HG02840 (cell line): ENCODE results near the gene GATA2.

ENCODE experiments used
- ATAC-seq: cut with Tn5 transposase; IDR thresholded peaks from one replicate; pipeline ENCODE4 v1.9.1; 2021; ENCODE audit warnings: mild to moderate bottlenecking, moderate library complexity, moderate number of reproducible peaks; ENCODE audit not compliant: unreplicated experiment, low FRiP score

GATA2 gene

GRCh38 chr3:128478576-128479506 is 14.2 kb downstream of the GATA2 start:
- no peak for ATAC-seq

DNA sequence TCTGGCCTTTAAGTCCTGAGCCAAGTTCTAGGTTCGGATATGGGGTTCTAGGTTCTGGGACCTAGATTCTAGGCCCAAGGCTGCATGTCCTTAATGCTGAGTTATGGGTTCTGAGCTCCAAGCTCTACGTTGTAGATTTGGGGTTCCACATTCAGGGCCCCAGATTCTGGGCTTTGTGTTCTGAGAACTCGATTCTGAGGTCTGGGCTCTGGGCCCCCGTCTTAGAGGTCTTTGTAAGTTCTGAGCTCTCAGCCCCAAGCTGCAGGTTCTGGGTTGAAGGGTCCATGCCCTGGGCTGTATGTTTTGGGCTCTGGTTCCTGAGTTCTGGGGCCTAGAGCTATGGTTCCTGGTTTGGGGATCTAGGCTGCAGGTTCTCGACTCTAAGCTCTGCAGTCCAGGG is 16.3 kb downstream of the GATA2 start:
- no peak for ATAC-seq

- no peak for ATAC-seq
Measured at GRCh38 chr3:128475355-128475754, 17.6 kb downstream of the GATA2 start.

DNA sequence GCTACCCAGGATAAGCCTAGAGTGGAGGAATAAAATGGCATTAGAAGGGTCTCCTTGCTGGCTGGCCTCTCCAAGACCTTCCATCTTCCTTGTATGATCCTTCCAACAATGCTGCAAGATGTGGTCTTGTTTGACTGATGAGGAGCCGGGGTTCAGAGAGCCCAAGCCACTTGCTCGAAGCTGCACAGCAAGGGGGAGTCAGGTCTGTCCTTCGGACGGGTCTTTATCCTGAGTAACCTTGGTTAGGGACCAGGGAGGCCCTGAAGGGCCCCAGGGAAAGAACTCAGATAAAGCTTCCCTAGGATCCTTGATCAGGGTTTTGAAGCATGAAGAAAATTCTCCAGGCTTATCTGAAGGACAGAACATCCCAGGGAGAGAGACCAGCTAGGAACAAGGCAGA is 19.3 kb downstream of the GATA2 start:
- ATAC-seq, result no peak

- no peak for ATAC-seq
Measured at GRCh38 chr3:128473180-128473519, 19.9 kb downstream of the GATA2 start.

GRCh38 chr3:128472449-128473179 is 20.4 kb downstream of the GATA2 start:
- ATAC-seq, result no peak

DNA sequence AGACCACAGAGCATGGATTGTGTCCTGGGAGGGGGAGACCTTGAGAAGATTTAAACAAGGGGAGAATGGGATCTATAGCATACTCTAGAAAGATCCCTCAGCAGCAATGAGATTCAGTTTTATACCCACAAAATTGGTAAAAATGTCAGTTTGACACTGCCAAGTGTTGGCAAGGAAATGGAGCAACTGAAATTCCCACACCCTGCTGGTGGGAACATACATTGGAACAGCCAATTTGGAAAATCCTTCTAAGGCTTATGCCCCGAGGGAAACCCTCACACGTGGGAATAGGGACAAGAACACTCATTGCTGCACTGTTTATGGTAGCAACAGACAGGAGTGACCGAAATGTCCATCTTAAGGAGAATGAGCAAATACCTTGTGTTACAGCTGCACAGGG is 21.3 kb downstream of the GATA2 start:
- no peak for ATAC-seq

- ATAC-seq, result no peak
Measured at GRCh38 chr3:128471110-128471509, 21.9 kb downstream of the GATA2 start.

DNA sequence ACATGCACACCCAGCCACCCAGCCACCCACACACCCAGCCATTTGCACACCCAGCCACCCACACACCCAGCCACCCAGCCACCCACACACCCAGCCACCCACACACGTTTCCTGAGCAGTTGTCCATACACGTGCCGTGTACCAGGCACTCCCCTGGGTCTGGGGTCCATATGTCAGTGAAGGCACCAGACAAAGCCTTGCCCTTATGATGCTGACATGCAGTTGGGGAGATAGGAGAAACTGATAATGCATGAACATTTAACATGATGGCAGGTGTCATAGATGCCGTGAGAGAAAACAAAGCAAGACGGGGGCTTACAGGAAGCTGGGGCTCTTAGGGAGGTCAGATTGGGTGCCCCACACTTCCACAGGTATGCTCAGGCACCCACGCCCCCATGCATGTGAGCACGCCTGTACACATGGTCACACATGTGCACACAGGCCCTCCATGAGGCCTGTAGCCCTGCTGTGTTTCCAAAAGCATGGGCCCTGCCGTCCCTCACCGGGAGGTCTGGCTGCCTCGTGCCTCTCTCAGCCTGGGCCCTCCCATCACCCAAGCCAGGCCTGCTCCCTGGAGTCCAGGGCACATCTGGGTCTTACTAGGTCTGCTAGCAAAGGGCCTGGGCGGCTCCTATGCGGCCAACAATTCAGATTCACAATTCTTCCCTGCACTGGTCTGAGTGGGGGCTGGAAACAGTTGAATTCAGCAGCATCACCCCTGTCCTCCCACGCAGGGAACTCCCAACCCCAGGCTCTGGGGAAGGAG is 22.7 kb downstream of the GATA2 start:
- no peak for ATAC-seq

DNA sequence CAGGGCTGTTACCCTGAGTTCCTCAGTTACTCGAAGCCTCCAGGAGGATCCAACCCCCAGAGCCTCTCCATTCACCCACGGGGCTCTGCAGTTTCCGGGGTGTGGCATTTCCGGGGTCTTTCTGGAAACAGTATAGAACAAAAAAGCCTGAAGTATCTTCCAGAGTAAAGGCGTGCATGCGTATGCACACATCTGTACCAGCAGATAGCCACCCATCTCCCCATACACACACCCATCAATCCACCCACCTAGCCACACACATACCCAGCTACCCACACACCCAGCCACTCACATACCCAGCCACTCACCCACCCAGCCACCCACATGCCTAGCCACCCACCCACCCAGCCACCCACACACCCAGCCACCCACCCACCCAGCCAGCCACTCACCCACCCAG is 23.4 kb downstream of the GATA2 start:
- no peak for ATAC-seq

GRCh38 chr3:128468791-128469527 is 24.0 kb downstream of the GATA2 start:
- ATAC-seq, result no peak

GRCh38 chr3:128468285-128468790 is 24.7 kb downstream of the GATA2 start:
- ATAC-seq, result no peak

DNA sequence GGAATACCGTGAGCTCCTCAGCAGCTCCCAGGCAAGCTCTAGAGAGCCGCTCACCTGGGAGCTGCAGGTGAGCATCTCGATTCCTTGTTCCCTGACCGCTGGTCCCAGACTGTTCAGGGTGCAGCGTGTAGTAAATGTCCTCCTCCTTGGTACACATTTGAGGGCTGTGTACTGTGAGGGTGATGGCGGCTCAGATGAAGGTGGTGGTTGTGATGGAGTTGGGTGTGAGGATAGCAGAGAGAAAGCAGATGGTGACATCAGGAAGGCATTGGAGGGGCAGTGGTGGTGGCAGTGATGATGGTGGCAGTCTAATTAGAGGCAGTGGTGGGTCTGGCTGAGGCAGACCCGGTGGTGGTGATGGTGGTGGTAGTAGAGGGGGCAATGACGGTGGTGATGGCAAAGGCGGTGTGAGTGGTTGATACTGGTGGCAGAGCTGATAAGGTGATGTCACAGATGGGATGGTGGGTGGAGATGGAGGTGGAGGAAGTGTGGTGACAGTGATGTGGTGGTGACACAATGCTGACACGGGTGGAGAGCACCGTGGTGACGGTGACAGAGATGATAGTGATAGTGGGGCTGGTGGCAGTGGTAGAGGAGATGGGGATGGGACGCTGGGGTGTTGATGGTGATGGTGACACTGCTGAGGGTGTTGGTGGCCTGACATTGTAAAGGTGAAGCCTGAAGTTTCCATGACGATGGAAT is 26.0 kb downstream of the GATA2 start, which contains the start of gene DNAJB8:
Gene DNAJB8, minus strand, starts transcription at position 51 of the 702 bp plus-strand sequence. CDS start 3,645 bp downstream, outside the sequence.
- ATAC-seq, result no peak

DNA sequence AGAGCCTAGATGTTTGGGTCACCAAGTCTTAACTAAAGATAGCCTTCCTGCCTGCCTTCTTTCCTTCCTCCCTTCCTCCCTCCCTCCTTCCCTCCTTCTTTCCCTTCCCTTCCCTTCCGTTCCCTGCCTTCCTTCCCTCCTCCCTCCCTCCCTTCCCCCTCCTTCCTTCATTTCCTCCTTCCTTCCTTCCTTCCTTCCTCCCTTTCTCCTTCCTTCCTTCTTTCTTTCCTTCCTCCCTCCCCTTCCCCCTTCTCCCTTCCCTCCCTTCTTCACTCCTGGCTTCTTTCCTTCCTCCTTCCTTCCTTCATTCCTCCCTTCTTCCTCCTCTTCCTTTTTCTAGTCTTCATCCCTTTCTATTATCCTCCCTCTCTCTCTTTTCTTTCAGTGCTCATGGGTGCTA is 28.3 kb downstream of the GATA2 start:
- no peak for ATAC-seq

- ATAC-seq, result no peak
Measured at GRCh38 chr3:128464188-128464587, 28.8 kb downstream of the GATA2 start.

GRCh38 chr3:128463771-128464170 is 29.2 kb downstream of the GATA2 start:
- no peak for ATAC-seq

GRCh38 chr3:128463354-128463753 is 29.6 kb downstream of the GATA2 start:
- no peak for ATAC-seq

DNA sequence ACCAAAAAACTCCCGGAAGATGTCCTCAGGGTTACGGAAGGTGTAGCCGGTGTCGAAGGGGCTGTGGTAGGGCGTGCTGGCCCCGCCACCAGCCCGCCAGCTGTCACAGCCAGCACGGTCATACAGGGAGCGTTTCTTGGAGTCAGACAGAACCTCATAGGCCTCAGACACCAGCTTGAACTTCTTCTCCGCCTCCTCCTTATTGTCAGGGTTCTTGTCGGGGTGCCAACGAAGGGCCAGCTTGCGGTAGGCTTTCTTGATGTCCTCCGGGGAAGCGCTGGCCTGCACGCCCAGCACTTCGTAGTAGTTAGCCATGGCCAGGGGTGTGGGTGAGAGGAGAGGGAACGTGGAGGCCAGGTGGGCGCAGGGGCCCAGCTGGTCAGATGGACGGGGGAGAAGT is 30.1 kb downstream of the GATA2 start:
- ATAC-seq, result no peak

DNA sequence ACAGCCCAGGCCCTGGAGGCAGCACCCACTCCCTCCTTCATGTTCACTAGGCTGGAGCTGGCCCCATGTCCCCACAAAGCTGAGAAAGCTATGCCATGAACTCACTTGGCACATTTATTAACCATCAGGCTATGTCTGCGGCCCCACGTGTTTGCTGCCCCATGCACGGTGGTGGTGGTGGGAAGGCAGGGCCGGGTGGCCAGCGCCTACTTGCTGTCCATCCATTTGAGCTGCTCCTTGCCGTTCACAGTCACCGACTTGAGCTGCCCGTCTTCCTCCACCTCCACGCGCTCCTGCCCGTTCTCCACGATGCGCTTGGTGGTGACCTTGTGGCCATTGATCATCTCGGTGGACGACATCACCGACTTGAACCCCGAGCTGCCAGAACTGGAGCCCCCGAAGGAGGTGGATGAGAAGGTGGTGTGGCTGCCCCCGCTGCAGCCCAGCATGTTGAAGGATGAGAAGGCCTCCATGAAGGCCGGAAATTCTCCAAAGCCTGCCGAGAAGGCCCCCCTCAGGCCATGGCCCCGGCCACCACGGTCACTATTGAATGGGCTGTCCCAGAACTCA is 30.6 kb downstream of the GATA2 start:
- no peak for ATAC-seq
